Fibroblast of peridontal ligament (primary cell): ENCODE results near the gene CD226.

Experiments used
- DNase-seq: peaks from one replicate; pipeline ENCODE4 v3.0.0-alpha.2; 2010; ENCODE audit errors: extremely low read depth

Gene CD226

GRCh38 chr18:69814861-69815385 lies 132.8 kb downstream of the CD226 start:
- DNase-seq: no peak

GRCh38 chr18:69813559-69813958 lies 134.1 kb downstream of the CD226 start:
- DNase-seq: no peak

- DNase-seq: no peak
Measured at GRCh38 chr18:69808399-69808798, 139.3 kb downstream of the CD226 start.

GRCh38 chr18:69804776-69805501 lies 142.7 kb downstream of the CD226 start:
- DNase-seq: no peak
